ENCODE results near the gene OR8H1.

OR8H1 gene

GRCh38 chr11:56292154-56292553 is at the start of gene OR8H1:
TSS of gene OR8H1 (minus strand) at chr11:56292254. CDS start at chr11:56291062, 1,192 bp downstream.
- H3K4me3 ChIP-seq (ENCODE audit: control insufficient read depth, low read depth, low read length): no peak within 1 kb of the TSS
- no peak for DNase-seq (ENCODE audit: low read depth)
- TF ChIP-seq, protein P1, sequence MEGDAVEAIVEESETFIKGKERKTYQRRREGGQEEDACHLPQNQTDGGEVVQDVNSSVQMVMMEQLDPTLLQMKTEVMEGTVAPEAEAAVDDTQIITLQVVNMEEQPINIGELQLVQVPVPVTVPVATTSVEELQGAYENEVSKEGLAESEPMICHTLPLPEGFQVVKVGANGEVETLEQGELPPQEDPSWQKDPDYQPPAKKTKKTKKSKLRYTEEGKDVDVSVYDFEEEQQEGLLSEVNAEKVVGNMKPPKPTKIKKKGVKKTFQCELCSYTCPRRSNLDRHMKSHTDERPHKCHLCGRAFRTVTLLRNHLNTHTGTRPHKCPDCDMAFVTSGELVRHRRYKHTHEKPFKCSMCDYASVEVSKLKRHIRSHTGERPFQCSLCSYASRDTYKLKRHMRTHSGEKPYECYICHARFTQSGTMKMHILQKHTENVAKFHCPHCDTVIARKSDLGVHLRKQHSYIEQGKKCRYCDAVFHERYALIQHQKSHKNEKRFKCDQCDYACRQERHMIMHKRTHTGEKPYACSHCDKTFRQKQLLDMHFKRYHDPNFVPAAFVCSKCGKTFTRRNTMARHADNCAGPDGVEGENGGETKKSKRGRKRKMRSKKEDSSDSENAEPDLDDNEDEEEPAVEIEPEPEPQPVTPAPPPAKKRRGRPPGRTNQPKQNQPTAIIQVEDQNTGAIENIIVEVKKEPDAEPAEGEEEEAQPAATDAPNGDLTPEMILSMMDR (conservative IDR thresholded peaks at IDR 0.05; ENCODE audit: control insufficient read depth, insufficient read depth, low read depth, low read length): no peak

DNA sequence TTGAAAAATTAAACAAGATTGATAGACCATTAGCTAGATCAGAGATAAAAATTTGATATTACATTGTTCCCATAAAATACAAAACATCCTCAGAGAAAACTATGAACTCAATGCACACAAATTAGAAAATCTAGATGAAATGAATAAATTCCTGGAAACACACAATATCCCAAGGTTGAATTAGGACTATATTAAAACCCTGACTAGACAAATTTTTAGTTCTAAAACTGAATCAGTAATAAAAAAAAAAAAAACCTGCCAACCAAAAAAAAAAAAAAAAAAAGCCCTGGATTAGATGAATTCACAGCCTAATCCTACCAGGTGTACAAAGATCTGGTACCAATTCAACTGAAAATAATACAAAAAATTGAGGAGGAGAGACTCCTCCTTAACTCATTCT is 48.2 kb upstream of the OR8H1 start:
- H3K4me3 ChIP-seq (ENCODE audit: control insufficient read depth, low read depth, low read length): no peak overlapping the region
- TF ChIP-seq, protein P1 (conservative IDR thresholded peaks at IDR 0.05; ENCODE audit: control insufficient read depth, insufficient read depth, low read depth, low read length): no peak
- no peak for DNase-seq (ENCODE audit: low read depth)

DNA sequence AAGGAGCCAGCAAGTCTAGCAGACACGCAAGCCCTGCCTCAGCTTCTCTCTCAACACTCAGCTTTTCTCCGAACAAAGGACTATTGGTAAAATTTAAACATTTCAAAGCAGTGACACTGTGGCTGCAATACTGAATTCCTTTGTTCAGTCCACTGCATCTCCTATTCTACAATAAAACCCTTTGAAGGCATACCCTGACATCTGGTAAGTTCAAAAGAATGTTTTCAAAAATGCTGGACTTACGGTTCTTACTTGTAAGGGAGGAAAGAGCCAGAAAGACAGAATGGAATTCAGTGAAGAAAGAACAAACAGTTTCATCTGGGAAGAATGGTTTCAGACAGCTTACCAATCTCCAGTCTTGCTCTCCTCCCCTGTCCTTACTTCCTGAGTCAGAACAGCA is 41.1 kb upstream of the OR8H1 start:
- TF ChIP-seq, protein P1 (conservative IDR thresholded peaks at IDR 0.05; ENCODE audit: control insufficient read depth, insufficient read depth, low read depth, low read length): no peak
- H3K4me3 ChIP-seq (ENCODE audit: control insufficient read depth, low read depth, low read length): no peak overlapping the region
- DNase-seq (ENCODE audit: low read depth): no peak

DNA sequence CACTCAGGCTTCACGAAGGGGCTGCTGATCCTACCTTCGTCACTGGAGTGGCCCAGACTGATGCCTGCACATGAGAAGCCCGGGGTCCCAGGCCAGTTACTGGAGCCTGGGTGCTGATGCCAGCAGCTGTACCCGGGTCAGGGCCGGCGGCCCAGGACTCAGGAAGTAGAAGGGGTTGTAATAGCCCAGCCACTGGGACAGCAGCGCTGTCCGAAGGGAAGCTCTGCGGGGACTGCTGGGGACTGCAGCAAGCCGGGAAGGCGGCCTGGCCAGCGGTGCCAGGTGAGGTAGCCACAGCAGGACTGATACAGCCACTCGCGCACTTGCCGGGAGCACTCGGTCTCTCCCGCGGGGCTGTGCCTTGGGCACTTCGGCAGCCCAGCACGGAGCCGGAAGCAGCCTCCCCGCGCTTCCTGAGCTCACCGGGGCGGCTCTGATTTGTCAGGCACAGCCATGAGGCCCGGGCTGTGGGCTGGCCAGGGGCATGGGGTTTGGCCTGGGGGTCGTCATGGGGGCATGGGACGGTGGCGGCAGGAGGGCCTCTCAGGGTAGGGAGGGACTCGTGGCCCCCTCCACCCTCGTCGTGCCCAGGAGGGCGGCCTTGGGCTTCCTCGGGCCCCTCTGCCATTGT is 39.9 kb upstream of the OR8H1 start:
- DNase-seq (ENCODE audit: low read depth): no peak
- H3K4me3 ChIP-seq (ENCODE audit: control insufficient read depth, low read depth, low read length): no peak overlapping the region
- TF ChIP-seq, protein P1 (conservative IDR thresholded peaks at IDR 0.05; ENCODE audit: control insufficient read depth, insufficient read depth, low read depth, low read length): no peak

DNA sequence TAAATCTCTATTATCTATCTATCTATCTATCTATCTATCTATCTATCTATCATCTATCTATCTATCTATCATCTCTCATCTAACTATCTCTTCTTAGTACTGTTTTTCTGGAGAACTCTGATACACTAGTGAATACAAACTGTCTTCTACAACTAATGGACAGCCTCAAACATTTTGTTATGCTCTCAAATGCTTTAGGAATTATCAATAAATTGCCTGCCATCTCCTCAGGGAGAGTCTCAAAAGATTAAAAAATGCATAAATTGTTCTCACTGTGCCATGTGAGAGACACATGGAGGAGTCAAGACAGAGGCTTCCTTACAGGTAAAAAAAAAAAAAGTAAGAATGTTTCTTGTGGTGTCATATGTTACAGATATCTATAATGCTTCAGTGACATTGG is 22.8 kb upstream of the OR8H1 start, which contains the start of gene OR8K3:
Gene OR8K3, plus strand, starts transcription at position 301 of the 400 bp plus-strand sequence. CDS start 3,163 bp downstream, outside the sequence.
- DNase-seq (ENCODE audit: low read depth): no peak
- no peak within 1 kb of the TSS for H3K4me3 ChIP-seq (ENCODE audit: control insufficient read depth, low read depth, low read length)
- TF ChIP-seq, protein P1 (conservative IDR thresholded peaks at IDR 0.05; ENCODE audit: control insufficient read depth, insufficient read depth, low read depth, low read length): no peak

- DNase-seq (ENCODE audit: low read depth): no peak
- H3K4me3 ChIP-seq (ENCODE audit: control insufficient read depth, low read depth, low read length): no peak overlapping the region
- TF ChIP-seq, protein P1 (conservative IDR thresholded peaks at IDR 0.05; ENCODE audit: control insufficient read depth, insufficient read depth, low read depth, low read length): no peak
Observed at GRCh38 chr11:56307836-56308235, 15.8 kb upstream of the OR8H1 start.
